HepG2 (cell line): Measurements from ENCODE around the gene FNDC3B. TPM values are rescaled to one million over a fixed set of nuclear protein-coding genes. Genes with fewer than 3 reads are reported as not detected.

Experiments used
- ASH2L ChIP-seq: fragments of 300-600, 200-600 bp; sonication (generic); IDR thresholded peaks from 2 replicates; pipeline ENCODE4 v1.7.0; 2017; ENCODE audit warnings: low read depth, mild to moderate bottlenecking, moderate library complexity, mixed read lengths, low read length; ENCODE audit not compliant: insufficient read length
- FOSL1 ChIP-seq: sonication (generic); formaldehyde crosslinking; IDR thresholded peaks from 2 replicates; pipeline ENCODE4 v1.9.0; 2021; ENCODE audit warnings: missing genetic modification reagents, borderline replicate concordance
- JUNB ChIP-seq: sonication (generic); formaldehyde crosslinking; IDR thresholded peaks from 2 replicates; pipeline ENCODE4 v1.8.0; 2022; ENCODE audit warnings: missing genetic modification reagents, mild to moderate bottlenecking, borderline replicate concordance
- JUND ChIP-seq: sonication (generic); formaldehyde crosslinking; IDR thresholded peaks from 2 replicates; pipeline ENCODE4 v1.8.0; 2022; ENCODE audit warnings: mild to moderate bottlenecking, missing genetic modification reagents
- KAT8 ChIP-seq: IDR thresholded peaks from 2 replicates; pipeline ENCODE4 v1.6.1; 2016; ENCODE audit warnings: missing genetic modification reagents, missing compliant biosample characterization
- MXI1 ChIP-seq: IDR thresholded peaks from 3 replicates; pipeline ENCODE4 v1.6.1; 2012; ENCODE audit warnings: low read depth, low read length, inconsistent platforms, borderline replicate concordance
- NCOA1 ChIP-seq: sonication (generic); formaldehyde crosslinking; IDR thresholded peaks from 2 replicates; pipeline ENCODE4 v1.9.0; 2021; ENCODE audit warnings: missing genetic modification reagents
- PBX2 ChIP-seq: IDR thresholded peaks from 2 replicates; pipeline ENCODE4 v1.6.1; 2016; ENCODE audit warnings: control low read depth
- POLR2AphosphoS5 ChIP-seq: IDR thresholded peaks from 2 replicates; pipeline ENCODE4 v1.6.1; 2012; ENCODE audit warnings: low read depth, low read length
- REST ChIP-seq, 2 experiments: IDR thresholded peaks; 2 replicates each; pipeline ENCODE4 v1.6.1; 2011 to 2012; ENCODE audit warnings: low read length in 2 of 2, borderline replicate concordance in 1 of 2, low read depth in 1 of 2, mild to moderate bottlenecking in 1 of 2, moderate library complexity in 1 of 2
- REXO4 ChIP-seq: sonication (generic); formaldehyde crosslinking; IDR thresholded peaks from 2 replicates; pipeline ENCODE4 v1.8.0; 2022; ENCODE audit warnings: missing genetic modification reagents, mild to moderate bottlenecking, borderline replicate concordance
- TAF1 ChIP-seq: sonication (generic); formaldehyde crosslinking; IDR thresholded peaks from 2 replicates; pipeline ENCODE4 v1.4.0; 2020; ENCODE audit warnings: missing genetic modification reagents
- ZHX2 ChIP-seq, 2 experiments: sonication (generic) in 1 of 2; formaldehyde crosslinking in 1 of 2; IDR thresholded peaks; 2 replicates each; pipeline versions ENCODE4 v1.6.1 to v1.9.0; 2014 to 2022; ENCODE audit warnings: antibody characterized with exemption in 1 of 2, borderline replicate concordance in 1 of 2, inconsistent platforms in 1 of 2, low read depth in 1 of 2, missing genetic modification reagents in 1 of 2
- ZNF10 ChIP-seq: sonication (generic); formaldehyde crosslinking; IDR thresholded peaks from 2 replicates; pipeline ENCODE4 v1.4.0; 2020; ENCODE audit warnings: mild to moderate bottlenecking, low read depth, missing genetic modification reagents, borderline replicate concordance
- ZNF263 ChIP-seq: sonication (generic); formaldehyde crosslinking; IDR thresholded peaks from 2 replicates; pipeline ENCODE4 v1.4.0; 2020; ENCODE audit warnings: missing genetic modification reagents
- ZNF337 ChIP-seq: sonication (generic); formaldehyde crosslinking; IDR thresholded peaks from 2 replicates; pipeline ENCODE4 v1.5.1; 2020; ENCODE audit warnings: missing genetic modification reagents, low read depth, mild to moderate bottlenecking, borderline replicate concordance
- ZNF350 ChIP-seq: sonication (generic); formaldehyde crosslinking; IDR thresholded peaks from 2 replicates; pipeline ENCODE4 v1.4.0; 2020; ENCODE audit warnings: mild to moderate bottlenecking, low read depth, missing genetic modification reagents, borderline replicate concordance
- ZNF552 ChIP-seq: sonication (generic); formaldehyde crosslinking; IDR thresholded peaks from 2 replicates; pipeline ENCODE4 v1.9.0; 2022; ENCODE audit warnings: missing genetic modification reagents, mild to moderate bottlenecking, borderline replicate concordance
- ZNF629 ChIP-seq: sonication (generic); formaldehyde crosslinking; conservative IDR thresholded peaks from 2 replicates; pipeline ENCODE4 v1.5.0; 2020; ENCODE audit warnings: missing genetic modification reagents
- ZNF839 ChIP-seq: sonication (generic); formaldehyde crosslinking; IDR thresholded peaks from 2 replicates; pipeline ENCODE4 v1.4.0; 2020; ENCODE audit warnings: missing genetic modification reagents, mild to moderate bottlenecking, borderline replicate concordance
- polyA plus RNA-seq, 8 experiments: library from polyadenylated mRNA; depleted of rRNA in 3 of 8; stranded (reverse) in 7 of 8; unstranded in 1 of 8; fragments of >200 nt; fragmentation: Illumina TruSeq in 4 of 8; extraction: Trizol in 4 of 8; gene quantifications; 2 replicates each; pipeline versions ENCODE4 v1.2.1 to v1.2.3, GENCODE V29; 2011 to 2016; ENCODE audit warnings: low read depth in 4 of 8, missing spikeins in 1 of 8, mixed read lengths in 1 of 8; ENCODE audit not compliant: insufficient read depth in 1 of 8
- total RNA-seq, 5 experiments: library from RNA; depleted of rRNA; stranded (reverse); fragments of >200 nt; fragmentation: Illumina TruSeq; extraction: Trizol; gene quantifications; 2 replicates each; pipeline ENCODE4 v1.2.3, GENCODE V29; 2016; ENCODE audit warnings: low read depth in 1 of 5

FNDC3B gene
- total and polyA plus RNA-seq, 2 of the 13 experiments (the other 11 are each of a cell fraction or from before 2014, with no cell fraction given), result 74.8 to 103 TPM

- TF ChIP-seq NCOA1 (CRISPR knock-in tag) (no peak), REXO4 (CRISPR knock-in tag) (no peak), ZNF629 (CRISPR knock-in tag) (no peak), JUND (CRISPR knock-in tag) (no peak), MXI1 (peak; percentile 25; the same call in 1 of the 3 replicates), FOSL1 (CRISPR knock-in tag) (no peak), ZNF839 (CRISPR knock-in tag) (no peak), POLR2AphosphoS5 (0 out of 2 replicates have a peak, but pooled peaks have one; percentile 43), ASH2L (peak; percentile 56), REST (IDR thresholded peaks at IDR 0.05; ENCODE audit: borderline replicate concordance in 1 of 2, low read depth in 1 of 2, low read length in 2 of 2) (peak in 1 of 2 experiments; percentile 62; a peak in 1 of 4 replicates), ZNF552 (CRISPR knock-in tag) (no peak), PBX2 (CRISPR knock-in tag) (no peak), ZNF263 (no peak), ZNF337 (CRISPR knock-in tag) (no peak), ZNF10 (CRISPR knock-in tag) (no peak), ZHX2 (IDR thresholded peaks at IDR 0.05; ENCODE audit: low read depth) (no peak), ZHX2 (CRISPR knock-in tag; IDR thresholded peaks at IDR 0.05; ENCODE audit: borderline replicate concordance) (no peak), KAT8 (CRISPR knock-in tag) (peak; percentile 55; the same call in 1 of the 2 replicates), ZNF350 (no peak), TAF1 (CRISPR knock-in tag) (no peak), JUNB (CRISPR knock-in tag) (no peak)
These were observed 61.7 kb downstream of the FNDC3B start (continued) for GRCh38 chr3:172101107-172101506.
